ENCODE results near the gene JAZF1. TPM values are rescaled to one million over a fixed set of nuclear protein-coding genes. Genes with fewer than 3 reads are reported as not detected.

The JAZF1 gene
- total and polyA plus RNA-seq, 3 donors from 2014 or later, result 38.5 to 51.0 (median 46.4) TPM

GRCh38 chr7:28176645-28177044 lies 4.0 kb downstream of the JAZF1 start:
- Histone ChIP-seq H3K27me3 (no peaks in the 10 kb centered on the region), H3K4me3 (no peak overlapping the region), H3K4me1 (peaks cover 26% of the 10 kb centered on the region), H3K27ac (peak overlapping the region; percentile 64 to 96), H3K9me3 (no peaks in the 10 kb centered on the region), H3K36me3 (ENCODE audit: low read depth, missing control alignments) (no peaks in the 10 kb centered on the region)
- intact Hi-C loops (cut with DNase I; ENCODE audit: low total_unique reads), result no loop called here
- WGBS, 2 donors, result 36 to 40% methylated on average over 2 of the region's 2 CpGs
- TF ChIP-seq CTCF (IDR thresholded peaks at IDR 0.05) (no peak), POLR2A (IDR thresholded peaks at IDR 0.05) (no peak)
- no peak for DNase-seq

- no peaks in the 10 kb centered on the region for H3K27me3 ChIP-seq
- H3K4me3 ChIP-seq, result no peak overlapping the region
- intact Hi-C loops (cut with DNase I; ENCODE audit: low total_unique reads), result no loop called here
- 52 to 65% methylated on average over 4 of the region's 4 CpGs for WGBS, 2 donors
- TF ChIP-seq POLR2A (IDR thresholded peaks at IDR 0.05) (no peak), CTCF (IDR thresholded peaks at IDR 0.05) (no peak)
- H3K4me1 ChIP-seq, result peaks cover 25% of the 10 kb centered on the region
- H3K36me3 ChIP-seq (ENCODE audit: low read depth, missing control alignments), result no peaks in the 10 kb centered on the region
- DNase-seq, result peak; percentile 63
- H3K9me3 ChIP-seq, result no peaks in the 10 kb centered on the region
- H3K27ac ChIP-seq, result peak overlapping the region; percentile 64 to 96
These were observed 4.4 kb downstream of the JAZF1 start for GRCh38 chr7:28176174-28176573.

- no peaks in the 10 kb centered on the region for H3K36me3 ChIP-seq (ENCODE audit: low read depth, missing control alignments)
- H3K9me3 ChIP-seq, result no peaks in the 10 kb centered on the region
- H3K27me3 ChIP-seq, result no peaks in the 10 kb centered on the region
- no peak for DNase-seq
- 77% methylated on average over 7 to 8 of the region's 8 CpGs for WGBS, 2 donors
- H3K4me1 ChIP-seq, result peaks cover 25% of the 10 kb centered on the region
- intact Hi-C loops (cut with DNase I; ENCODE audit: low total_unique reads), result no loop called here
- no peak overlapping the region for H3K4me3 ChIP-seq
- peak overlapping the region; percentile 11 to 12 for H3K27ac ChIP-seq
- no peak for TF ChIP-seq POLR2A (IDR thresholded peaks at IDR 0.05)
- no peak for TF ChIP-seq CTCF (IDR thresholded peaks at IDR 0.05)
These were observed 5.5 kb downstream of the JAZF1 start for GRCh38 chr7:28174901-28175661.

GRCh38 chr7:28174442-28174841 lies 6.2 kb downstream of the JAZF1 start:
- no peaks in the 10 kb centered on the region for H3K27me3 ChIP-seq
- H3K36me3 ChIP-seq (ENCODE audit: low read depth, missing control alignments), result no peaks in the 10 kb centered on the region
- peak overlapping the region in 1 of 2 donors; percentile 36 for H3K27ac ChIP-seq
- H3K4me3 ChIP-seq, result no peak overlapping the region
- WGBS, 2 donors, result 81 to 84% methylated on average over 3 to 5 of the region's 5 CpGs
- DNase-seq, result no peak
- H3K9me3 ChIP-seq, result no peaks in the 10 kb centered on the region
- intact Hi-C loops (cut with DNase I; ENCODE audit: low total_unique reads), result no loop called here
- TF ChIP-seq POLR2A (IDR thresholded peaks at IDR 0.05), result no peak
- no peak for TF ChIP-seq CTCF (IDR thresholded peaks at IDR 0.05)
- peaks cover 25% of the 10 kb centered on the region for H3K4me1 ChIP-seq

- WGBS, 2 donors, result 40 to 56% methylated on average over 1 of the region's 1 CpG
- intact Hi-C loops (cut with DNase I; ENCODE audit: low total_unique reads), result no loop called here
- Histone ChIP-seq H3K4me3 (no peak overlapping the region), H3K4me1 (peaks cover 25% of the 10 kb centered on the region), H3K9me3 (no peaks in the 10 kb centered on the region), H3K36me3 (ENCODE audit: low read depth, missing control alignments) (no peaks in the 10 kb centered on the region), H3K27me3 (no peaks in the 10 kb centered on the region), H3K27ac (no peak overlapping the region)
- no peak for DNase-seq
- no peak for TF ChIP-seq POLR2A (IDR thresholded peaks at IDR 0.05)
- TF ChIP-seq CTCF (IDR thresholded peaks at IDR 0.05), result no peak
These were observed 7.1 kb downstream of the JAZF1 start for GRCh38 chr7:28173531-28173930.

Data from testis (tissue), 3 donors.